ENCODE measurements around the gene ZBTB40. TPM values are rescaled to one million over a fixed set of nuclear protein-coding genes. Genes with fewer than 3 reads are reported as not detected.

Gene ZBTB40
- total and polyA plus RNA-seq, 10 of the 15 experiments (the other 5 are each of a cell fraction or from before 2014, with no cell fraction given), result 1.9 to 14.4 (median 9.0) TPM

GRCh38 chr1:22418933-22419382 is 32.7 kb upstream of the ZBTB40 start:
- no peaks in the 10 kb centered on the region for H3K9me3 ChIP-seq (replicated peaks; ENCODE audit: control insufficient read depth, insufficient read depth, low read length)
- RAD21 ChIA-PET (ENCODE audit: unreplicated experiment), result interaction anchor here (1.4 kb wide), 1 partner anchor 223 kb away, joined by 3 read pairs; no protein-coding TSS in a partner anchor

More at GRCh38 chr1:22418933-22419382, 32.7 kb upstream of the ZBTB40 start:
- intact Hi-C loops (cut with micrococcal nuclease; ENCODE audit: unreplicated experiment), result no loop called here
- no peaks in the 10 kb centered on the region for H3K79me2 ChIP-seq (ENCODE audit: control insufficient read depth, insufficient read depth, low read length)
- no peaks in the 10 kb centered on the region for H3K36me3 ChIP-seq (ENCODE audit: control insufficient read depth in 2 of 2, insufficient read depth in 2 of 2, low read length in 1 of 2)
- DNase-seq (ENCODE audit: low read depth, low spot score), result peak; percentile 7
- H2AFZ ChIP-seq (ENCODE audit: control insufficient read depth, low read depth, low read length), result no peak overlapping the region
- ChIA-PET CTCF (interaction anchor here (6.2 to 7.7 kb wide), 2 partner anchors 223 to 286 kb away, joined by 56 to 77 read pairs; partner anchors contain the start of gene C1QC), POLR2A (no interaction called here), SMC1A (ENCODE audit: uncharacterized antibody, unreplicated experiment) (interaction anchor here (0.6 to 2.1 kb wide), 2 partner anchors 226 to 537 kb away, joined by 3 to 5 read pairs; no protein-coding TSS in a partner anchor)
- no peaks in the 10 kb centered on the region for H4K20me1 ChIP-seq (ENCODE audit: control insufficient read depth, insufficient read depth)
- WGBS (ENCODE audit: insufficient coverage, insufficient replicate concordance, low lambda C conversion rate, missing lambda C conversion rate), result 0% methylated on average over 2 of the region's 2 CpGs
- peak; percentile 34; the same call in 2 of the 3 replicates for ATAC-seq
- in situ Hi-C loops (cut with MboI), result loop anchor here (5.0 to 10.0 kb wide), 3 partner anchors 228 to 414 kb away; partner anchors contain the start of gene CELA3A
- no peaks in the 10 kb centered on the region for H3K27me3 ChIP-seq (replicated peaks in 1 of 2; ENCODE audit: control insufficient read depth in 2 of 2, insufficient read depth in 2 of 2, low read length in 1 of 2)
- no peak for TF ChIP-seq KDM1A (IDR thresholded peaks at IDR 0.05; ENCODE audit: borderline replicate concordance)
- TF ChIP-seq NFYA (IDR thresholded peaks at IDR 0.05; ENCODE audit: borderline replicate concordance, low read depth, low read length), result no peak
- TF ChIP-seq PKNOX1 (IDR thresholded peaks at IDR 0.05), result peak; percentile 28; the same call in 1 of the 2 replicates
- 0 out of 2 replicates have a peak, but pooled peaks have one; percentile 11 for TF ChIP-seq SPI1 (IDR thresholded peaks at IDR 0.05; ENCODE audit: borderline replicate concordance, insufficient read depth, low read depth, low read length)
- TF ChIP-seq MEF2A (IDR thresholded peaks at IDR 0.05; ENCODE audit: insufficient read depth, low read depth, low read length), result 0 out of 2 replicates have a peak, but pooled peaks have one; percentile 56
- TF ChIP-seq E2F8 (IDR thresholded peaks at IDR 0.05; ENCODE audit: low read depth, partially characterized antibody), result no peak
- peak in 1 of 2 experiments; percentile 70; a peak in 1 of 4 replicates for TF ChIP-seq BHLHE40 (IDR thresholded peaks at IDR 0.05; ENCODE audit: borderline replicate concordance in 1 of 2, low read depth in 2 of 2, low read length in 1 of 2)
- peak; percentile 24; the same call in 1 of the 2 replicates for TF ChIP-seq RUNX3 (IDR thresholded peaks at IDR 0.05; ENCODE audit: low read length)
- BruUV-seq (replicated peaks), result no TSS peak
- peaks cover 8% of the 10 kb centered on the region for H3K4me1 ChIP-seq (ENCODE audit: control insufficient read depth, insufficient read depth, low read length)
- FAIRE-seq, result no peak
- no peak overlapping the region for H3K9ac ChIP-seq (ENCODE audit: control insufficient read depth, insufficient read depth, low read length)
- no peak overlapping the region for H3K27ac ChIP-seq (ENCODE audit: control insufficient read depth, insufficient read depth)
- no peak overlapping the region for H3K4me3 ChIP-seq
- H3K4me2 ChIP-seq (ENCODE audit: control insufficient read depth, insufficient read depth), result peak overlapping the region; percentile 38; the same call in 1 of the 2 replicates

All from GM12878 (cell line).